ENCODE measurements around the gene ARL9.
"Not testable (repeated sequence)": the region's sequence is repeated elsewhere in the genome, so short reads cannot be mapped to it uniquely, and the experiment has no call there.

ARL9 gene, protein sequence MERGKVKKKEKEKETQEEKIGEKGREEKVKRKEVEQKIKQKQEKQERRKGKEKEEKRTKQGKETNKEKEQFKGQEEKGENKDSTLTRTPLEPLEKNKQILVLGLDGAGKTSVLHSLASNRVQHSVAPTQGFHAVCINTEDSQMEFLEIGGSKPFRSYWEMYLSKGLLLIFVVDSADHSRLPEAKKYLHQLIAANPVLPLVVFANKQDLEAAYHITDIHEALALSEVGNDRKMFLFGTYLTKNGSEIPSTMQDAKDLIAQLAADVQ

DNA sequence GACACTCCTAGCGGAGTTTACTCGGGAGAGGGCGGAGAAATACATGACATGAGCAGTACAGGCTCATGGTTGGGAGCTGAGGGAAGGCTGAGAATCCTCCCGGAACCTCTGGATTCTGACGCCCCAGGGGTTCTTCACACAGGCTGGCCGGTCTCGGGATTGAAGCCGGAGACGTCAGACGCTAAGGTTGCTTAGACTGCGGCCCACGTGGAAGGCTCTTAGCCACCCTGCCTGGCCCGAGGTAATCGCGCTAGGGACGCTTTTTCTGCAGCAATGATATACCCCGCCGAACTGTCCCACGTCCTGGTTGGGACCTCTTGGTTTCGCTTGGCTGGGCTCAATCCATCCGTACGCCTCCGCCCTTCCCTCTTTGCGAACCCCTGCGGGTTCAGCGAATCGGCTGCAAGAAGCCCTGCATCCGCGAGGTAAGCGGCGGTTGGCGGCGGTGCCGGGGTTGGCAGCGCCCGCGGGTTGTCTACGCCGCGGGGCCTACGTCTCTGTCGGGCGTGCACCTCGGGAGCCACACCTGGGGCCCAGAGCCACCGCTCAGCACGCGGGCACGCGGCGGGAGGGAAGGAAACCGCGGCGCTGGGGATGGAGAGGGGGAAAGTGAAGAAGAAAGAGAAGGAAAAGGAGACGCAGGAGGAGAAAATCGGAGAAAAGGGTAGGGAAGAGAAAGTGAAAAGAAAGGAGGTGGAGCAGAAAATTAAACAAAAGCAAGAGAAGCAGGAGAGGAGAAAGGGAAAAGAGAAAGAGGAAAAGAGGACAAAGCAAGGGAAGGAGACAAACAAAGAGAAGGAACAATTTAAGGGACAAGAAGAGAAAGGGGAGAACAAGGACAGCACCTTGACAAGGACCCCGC is at the start of gene ARL9:
Gene ARL9 (plus strand): TSS at position 523 of the 862 bp plus-strand sequence. CDS start 72 bp downstream, at position 595.
- peak; percentile 23 to 57 (median 27) for DNase-seq (ENCODE audit: low read depth in 3 of 3)

DNA sequence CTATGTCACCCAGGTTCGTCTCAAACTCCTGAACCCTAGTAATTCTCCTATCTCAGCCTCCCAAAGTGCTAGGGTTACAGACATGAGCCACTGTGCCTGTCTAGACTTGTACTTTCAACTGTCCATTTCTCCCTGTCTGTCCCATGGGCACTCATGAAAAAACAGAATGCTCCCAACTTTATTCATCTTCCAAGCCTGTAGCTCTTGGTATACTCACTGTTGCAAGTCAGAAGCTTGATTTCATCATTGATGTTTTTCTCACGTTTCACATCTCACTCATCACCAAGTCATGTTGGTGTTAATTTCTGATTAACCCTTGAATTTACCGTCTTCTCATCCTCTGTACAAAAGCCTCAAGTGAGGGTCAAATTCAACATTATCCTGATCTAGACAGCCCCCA is 45.5 kb upstream of the ARL9 start:
- no peak for DNase-seq (ENCODE audit: low read depth in 3 of 3)

DNA sequence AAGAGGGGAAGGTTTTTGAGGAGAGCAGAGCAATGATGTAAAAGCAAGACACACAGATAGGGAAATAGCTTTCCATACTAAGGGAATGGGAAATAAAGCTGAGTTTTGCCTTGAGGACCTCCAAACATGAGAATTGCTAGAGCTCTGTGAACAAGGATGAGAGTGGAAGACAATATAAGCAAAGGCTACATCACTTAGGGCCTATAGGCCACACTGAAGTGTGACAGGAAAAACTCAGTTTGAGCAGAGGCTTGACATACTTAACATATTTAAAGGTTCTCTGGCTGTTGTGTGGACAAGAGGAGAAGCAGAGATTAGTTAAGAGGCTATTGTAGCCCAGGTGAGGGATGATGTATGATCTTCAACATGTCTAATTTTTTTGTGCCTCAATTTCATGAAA is 43.4 kb upstream of the ARL9 start:
- DNase-seq (ENCODE audit: low read depth in 3 of 3): no peak

DNA sequence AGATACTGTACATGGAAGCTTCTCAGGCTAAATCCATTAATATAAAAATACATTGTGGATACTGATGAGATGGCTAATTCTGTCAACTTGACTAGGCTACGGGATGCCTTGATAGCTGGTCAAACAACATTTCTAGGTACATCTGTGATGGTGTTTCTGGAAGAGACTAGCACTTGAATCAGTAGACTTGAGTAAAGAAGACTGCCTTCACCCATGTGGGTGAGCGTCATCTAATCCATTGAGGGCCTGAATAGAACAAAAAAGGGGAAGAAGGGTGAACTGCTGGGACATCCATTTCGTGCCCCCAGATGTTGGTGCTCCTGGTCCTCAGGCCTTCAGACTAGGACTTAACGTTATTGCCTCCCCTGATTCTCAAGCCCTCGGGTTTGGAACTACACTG is 41.9 kb upstream of the ARL9 start:
- no peak for DNase-seq (ENCODE audit: low read depth in 3 of 3)

DNA sequence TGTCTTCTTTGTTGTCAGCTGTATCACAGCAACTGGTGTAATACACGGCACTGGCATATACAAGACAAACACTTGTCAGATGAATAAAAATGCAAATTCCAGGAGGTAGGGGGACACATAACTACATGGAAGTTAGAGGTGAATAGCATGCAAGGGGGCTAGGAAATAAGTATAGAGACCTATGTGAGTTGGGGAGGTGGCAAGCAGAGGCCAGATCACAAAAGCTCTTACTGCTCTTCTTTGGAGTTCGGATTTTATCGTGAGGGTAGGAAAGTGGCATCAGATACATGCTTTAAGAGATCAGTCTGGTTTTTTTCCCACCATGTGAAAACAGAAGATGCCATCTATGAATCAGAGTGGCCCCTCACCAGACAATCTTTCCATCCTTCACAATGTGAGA is 41.0 kb upstream of the ARL9 start:
- no peak for DNase-seq (ENCODE audit: low read depth in 3 of 3)

DNA sequence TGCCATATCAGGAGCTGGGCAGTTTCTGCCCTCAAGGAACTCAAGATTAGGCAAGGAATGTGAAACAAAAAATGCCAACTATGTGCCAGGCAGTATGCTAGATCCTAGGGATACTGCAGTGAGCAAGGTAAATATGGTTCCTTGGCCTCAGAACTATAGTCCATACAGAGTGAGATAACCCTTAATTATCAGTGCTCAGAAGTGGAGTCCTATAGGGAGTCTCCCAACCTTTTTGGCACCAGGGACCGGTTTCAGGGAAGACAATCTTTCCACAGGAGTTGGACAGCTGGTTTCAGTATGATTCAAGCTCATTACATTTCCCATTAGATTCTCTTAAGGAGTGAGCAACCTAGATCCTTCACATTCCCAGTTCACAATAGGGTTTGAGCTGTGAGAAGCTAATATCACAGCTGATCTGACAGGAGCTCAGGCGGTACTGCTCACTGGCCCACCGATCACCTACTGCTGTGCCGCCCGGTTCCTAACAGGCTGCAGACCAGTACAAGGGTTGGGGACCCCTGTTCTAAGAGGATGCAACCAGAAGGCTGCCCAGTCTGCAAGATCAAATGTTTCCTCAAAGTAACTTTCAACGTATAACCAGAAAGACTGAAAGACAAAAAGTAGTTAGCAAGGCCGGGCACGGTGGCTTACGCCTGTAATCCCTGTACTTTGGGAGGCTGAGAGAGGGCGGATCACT is 39.8 kb upstream of the ARL9 start:
- peak in 1 of 3 experiments; percentile 5 for DNase-seq (ENCODE audit: low read depth in 3 of 3)

DNA sequence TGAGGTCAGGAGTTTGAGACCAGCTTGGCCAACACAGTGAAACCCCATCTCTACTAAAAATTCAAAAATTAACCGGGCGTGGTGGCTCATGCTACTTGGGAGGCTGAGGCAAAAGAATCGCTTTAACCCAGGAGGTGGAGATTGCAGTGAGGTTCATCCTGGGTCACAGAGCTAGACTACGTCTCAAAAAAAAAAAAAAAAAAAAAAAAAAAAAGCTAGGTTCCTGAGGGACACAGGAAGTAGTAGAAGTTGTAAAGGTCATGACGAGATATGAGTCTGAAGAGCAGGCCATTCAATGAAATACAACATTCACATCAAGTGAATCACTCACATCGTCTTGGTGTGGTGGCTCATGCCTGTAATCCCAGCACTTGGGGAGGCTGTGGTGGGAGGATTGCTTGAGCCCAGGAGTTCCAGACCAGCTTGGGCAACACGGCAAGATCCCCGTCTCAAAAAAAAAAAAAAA is 39.3 kb upstream of the ARL9 start:
- not testable (repeated sequence) for DNase-seq (ENCODE audit: low read depth in 3 of 3)

DNA sequence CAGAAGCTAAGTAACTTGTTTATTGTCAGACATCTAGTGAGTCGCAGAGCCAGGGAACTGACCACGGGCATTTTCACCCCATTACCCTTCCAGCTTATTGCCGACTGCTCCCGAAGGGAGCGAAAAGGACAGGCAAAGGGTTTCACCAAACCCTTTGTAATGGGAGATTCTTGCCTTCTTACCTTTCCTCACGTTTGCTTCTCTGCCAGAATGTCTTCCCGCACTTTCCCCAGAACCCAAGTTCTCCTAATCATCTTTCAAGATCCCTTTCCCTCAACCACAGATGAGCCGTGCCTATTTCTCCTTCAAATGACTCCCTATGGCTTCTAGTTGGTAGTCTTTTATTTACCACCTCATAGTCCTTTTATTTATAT is 38.7 kb upstream of the ARL9 start:
- DNase-seq (ENCODE audit: low read depth in 3 of 3): no peak

DNA sequence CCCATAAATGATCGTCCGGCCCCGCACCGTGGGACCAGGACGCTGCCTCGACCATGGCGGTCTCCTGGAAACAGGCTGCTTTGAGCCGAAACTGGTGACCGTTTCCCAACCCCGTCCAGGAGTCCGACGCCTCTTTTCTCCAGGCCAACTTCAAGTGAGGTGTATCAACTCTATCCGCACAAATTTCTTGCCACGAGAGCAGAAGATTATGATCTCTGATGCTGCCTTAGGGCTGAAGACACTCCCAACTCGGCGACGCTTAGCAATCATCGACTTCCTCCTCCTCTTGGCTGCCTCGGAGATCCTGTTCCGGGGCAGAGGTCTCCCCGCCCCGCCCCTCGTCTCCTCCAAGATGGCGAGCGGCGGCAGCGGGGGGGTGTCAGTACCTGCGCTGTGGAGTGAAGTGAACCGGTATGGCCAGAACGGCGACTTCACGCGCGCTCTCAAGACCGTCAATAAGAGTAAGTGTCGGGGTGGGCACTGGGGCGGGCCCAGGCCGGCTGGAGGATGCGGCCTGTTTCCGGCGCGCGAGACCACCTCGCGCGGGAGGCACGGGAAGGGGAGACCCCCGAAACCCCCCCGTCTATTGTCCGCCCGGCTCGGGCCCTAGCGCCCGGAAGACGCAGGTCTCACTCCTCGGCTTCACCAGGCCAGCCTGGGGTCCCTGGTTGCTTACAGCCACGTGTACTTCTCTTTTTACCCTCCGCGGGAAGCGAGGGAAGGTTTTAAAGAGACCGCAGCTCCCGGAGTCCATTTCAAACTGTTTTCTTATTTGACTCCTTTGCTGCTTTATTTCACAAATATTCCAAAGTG is 38.1 kb upstream of the ARL9 start, which contains the start of gene SRP72:
Gene SRP72 (plus strand): TSS at position 334 of the 813 bp plus-strand sequence. CDS start 19 bp downstream, at position 353.
- peak; percentile 77 to 84 (median 80) for DNase-seq (ENCODE audit: low read depth in 3 of 3)

DNA sequence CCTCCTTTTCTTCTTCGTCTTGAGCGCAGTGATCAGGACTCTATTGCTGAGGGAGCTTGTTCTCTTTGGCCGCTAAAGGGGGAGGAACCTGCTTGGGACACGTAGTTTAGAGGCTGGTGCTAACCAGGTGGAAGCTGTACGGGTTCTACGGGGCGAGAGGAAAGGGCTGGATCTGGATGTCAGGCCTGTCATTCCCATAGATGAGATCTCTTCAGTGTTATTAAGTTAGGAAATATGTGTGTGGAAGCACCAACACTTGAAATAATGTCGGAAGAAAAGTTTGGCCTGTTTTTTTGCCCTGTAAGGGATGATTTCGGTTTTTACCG is 37.5 kb upstream of the ARL9 start:
- DNase-seq (ENCODE audit: low read depth in 3 of 3): peak in 1 of 3 experiments; percentile 24

DNA sequence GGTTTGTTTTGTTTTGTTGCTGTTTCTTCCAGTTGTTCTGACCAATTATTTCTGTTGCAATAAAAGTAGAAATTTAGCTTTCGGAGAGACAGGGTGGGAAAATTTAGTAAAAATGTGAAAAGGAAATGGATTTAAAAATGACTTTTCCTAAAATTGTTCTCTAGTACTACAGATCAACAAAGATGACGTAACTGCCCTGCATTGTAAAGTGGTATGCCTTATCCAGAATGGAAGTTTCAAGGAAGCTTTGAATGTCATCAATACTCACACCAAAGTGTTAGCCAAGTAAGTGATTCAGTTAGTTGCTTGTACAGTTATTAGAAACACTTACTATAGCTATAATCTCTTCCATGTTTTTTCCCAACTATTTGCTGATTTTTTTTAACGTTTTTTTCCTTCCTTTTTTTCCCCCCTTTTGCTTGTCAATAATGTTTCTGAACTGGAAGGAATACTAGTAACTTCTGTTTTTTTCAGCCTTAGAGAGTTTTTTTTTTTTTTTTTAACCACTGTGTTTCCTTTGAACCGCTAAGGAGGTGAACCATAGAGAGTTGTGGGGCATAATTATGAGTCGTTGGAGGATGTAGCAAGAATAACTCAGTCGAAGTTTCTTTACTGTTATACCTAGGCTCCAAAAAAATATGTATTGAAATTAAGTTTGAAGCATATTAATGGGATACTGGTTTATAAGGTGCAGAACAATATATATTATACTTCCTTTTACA is 35.9 kb upstream of the ARL9 start:
- DNase-seq (ENCODE audit: low read depth in 3 of 3): no peak

DNA sequence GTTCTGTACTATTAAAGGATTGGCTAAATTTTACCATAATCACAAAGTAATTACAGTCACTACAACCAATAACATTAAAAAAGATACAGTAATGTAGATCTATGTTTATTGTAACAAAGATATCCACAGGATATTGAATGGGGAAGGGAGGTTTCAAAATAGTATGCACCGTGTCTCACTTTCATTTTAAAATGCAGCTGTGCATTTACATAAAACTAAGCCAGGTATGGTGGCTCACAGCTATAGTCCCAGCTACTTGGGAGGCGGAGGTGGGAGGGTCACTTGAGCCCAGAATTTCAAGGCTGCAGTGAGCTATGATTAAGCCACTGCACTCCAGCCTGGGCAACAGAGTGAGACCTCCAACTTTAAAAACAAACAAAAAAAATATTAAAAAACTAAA is 29.7 kb upstream of the ARL9 start:
- no peak for DNase-seq (ENCODE audit: low read depth in 3 of 3)

DNA sequence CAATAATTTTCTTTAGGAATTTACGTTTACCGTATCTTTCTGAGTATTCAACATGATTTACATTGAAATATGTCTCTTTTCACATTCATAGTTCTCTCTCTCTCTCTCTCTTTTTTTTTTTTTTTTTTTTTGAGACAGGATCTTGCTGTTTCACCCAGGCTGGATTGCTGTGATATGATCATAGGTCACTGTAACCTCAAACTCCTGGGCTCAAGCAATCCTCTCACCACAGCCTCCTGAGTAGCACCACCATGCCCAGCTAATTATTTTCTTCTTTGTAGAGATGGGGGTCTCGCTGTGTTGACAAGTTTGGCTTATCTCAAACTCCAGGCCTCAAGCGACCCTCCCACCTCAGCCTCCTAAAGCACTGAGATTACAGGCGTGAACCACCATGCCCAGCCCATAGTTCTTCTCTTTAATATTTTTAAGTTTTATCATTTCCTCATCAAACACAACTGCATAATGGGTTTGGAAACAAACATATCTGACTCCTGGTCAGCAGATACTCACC is 28.3 kb upstream of the ARL9 start:
- no peak for DNase-seq (ENCODE audit: low read depth in 3 of 3)

DNA sequence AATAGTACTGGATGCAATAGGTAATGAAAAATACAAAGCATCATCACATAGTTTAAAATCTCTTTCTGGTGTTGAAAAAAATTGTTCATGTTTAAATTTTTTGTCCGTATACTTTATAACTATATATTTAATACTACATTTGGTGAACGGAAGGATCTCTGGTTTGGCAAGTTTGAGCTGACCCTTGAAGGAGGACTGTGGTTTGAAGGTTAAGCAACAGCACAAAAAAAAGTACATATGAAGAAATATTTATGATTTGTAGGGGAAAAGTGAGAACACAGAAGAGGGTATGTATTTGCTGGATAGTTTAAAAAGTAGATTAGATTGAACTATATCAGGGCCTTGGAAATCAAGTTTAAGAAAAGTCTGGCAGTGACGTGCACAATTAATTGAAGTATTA is 24.9 kb upstream of the ARL9 start:
- DNase-seq (ENCODE audit: low read depth in 3 of 3): no peak

DNA sequence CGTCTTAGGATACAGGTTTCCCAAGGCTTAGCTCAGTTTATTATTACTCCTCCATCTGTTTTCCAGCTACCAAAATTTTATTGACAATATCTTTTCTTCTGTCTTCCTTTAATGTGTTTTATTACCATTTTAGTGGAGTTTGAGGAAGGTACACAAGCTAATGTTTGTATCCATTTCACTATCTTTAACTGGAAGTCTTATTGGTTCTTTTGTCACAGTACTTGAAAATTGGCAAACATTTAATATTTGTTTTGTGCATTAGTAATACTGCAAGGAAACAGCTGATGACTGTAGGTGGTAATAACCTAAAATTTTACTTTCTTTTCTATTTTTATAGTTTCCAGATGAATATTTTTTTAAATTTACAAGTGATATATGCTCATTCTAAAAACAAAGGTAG is 9.3 kb upstream of the ARL9 start:
- no peak for DNase-seq (ENCODE audit: low read depth in 3 of 3)

DNA sequence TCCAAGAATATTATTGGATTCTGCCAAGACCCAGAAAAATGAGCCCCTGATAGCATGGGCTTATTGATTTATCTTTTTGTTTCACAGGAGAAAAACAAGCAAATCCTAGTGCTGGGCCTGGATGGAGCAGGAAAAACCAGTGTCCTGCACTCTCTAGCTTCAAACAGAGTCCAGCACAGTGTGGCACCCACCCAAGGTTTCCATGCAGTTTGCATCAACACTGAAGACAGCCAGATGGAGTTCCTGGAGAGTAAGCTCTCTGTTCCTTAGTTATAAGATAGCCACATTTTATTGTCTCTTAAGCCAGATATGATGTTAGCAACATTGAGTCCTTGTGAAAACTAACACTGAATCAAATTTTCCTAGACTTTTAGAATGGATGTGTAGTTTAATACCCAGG is 5.5 kb downstream of the ARL9 start:
- no peak for DNase-seq (ENCODE audit: low read depth in 3 of 3)

DNA sequence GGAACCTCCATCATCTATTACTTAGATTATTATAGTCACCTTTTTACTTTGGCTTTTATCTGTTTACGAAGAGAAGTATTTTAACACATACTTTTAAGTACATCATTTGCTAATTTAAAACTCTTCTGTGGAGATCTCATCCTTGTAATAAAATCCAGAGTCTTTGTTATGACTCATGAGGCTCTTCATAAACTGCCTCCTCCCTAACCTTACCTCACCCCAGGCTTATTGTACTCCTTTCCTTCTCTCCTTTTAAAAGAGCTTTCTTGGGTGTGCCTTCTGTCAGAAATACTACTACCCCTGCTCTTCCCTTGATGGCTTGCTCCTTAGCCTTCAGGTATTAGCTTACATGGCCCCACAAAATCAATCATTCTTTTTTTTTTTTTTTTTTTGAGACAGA is 6.6 kb downstream of the ARL9 start:
- no peak for DNase-seq (ENCODE audit: low read depth in 3 of 3)

DNA sequence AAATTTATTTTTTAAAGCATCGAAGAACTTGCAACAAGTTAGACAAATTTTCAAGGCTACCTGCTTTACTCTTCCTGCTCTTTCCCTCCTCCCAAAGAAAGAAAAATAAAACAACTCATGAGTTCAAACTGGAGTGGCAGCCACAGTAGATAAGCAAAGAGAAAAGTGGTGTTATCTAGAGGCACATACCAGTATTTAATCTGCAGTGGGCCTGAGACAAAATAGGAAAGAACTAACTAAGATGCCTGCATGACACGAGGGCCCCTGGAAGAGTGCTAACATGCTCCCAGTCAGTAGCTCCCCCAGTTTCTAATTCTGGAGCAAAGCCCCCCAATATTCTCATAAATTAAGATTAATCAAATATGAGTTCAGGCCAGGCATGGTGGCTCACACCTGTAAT is 7.9 kb downstream of the ARL9 start:
- no peak for DNase-seq (ENCODE audit: low read depth in 3 of 3)

DNA sequence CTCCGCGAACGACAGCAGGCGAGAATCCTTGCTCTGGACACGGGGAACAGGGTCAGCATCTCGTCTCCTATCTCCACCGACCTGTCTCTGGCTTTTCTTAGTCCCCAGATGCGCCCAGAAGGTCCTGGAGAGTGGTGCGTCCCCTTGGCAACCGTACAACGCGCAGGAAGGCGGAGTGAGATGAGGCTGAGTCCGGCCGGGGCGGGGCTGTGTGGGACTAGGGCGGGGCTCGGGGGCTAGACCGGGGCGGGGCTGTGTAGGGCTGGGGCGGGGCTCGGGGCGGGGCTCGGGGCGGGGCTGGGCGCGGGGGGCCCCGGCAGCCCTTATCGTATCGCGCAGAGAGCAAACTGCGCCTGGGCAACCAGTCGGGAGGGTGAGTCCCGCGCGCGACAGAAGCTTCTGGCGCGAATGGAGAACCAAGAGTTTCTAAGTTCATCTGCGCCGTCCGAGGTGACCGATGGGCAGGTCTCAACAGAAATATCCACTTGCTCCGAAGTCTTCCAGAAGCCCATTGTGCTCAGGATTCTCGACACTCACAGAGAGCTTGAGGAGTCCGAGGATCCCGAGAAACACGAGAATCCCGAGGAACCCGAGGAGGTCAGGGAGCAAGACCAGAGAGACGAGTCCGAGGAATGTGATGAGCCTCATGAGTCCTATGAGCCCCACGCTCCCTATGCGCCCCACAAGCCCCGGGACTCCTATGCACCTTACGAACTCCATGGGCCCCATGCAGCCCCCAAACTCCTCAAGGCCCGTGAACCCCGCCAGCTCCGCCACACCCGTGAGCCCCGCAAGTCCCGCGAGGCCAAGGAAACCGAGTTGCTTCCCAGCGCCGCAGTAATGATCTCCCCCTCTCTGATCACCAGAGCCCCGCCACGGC is 24.9 kb downstream of the ARL9 start:
- peak; percentile 61 to 82 (median 67) for DNase-seq (ENCODE audit: low read depth in 3 of 3)
